Fibroblast of skin of back (primary cell): Measurements from ENCODE around the gene PITPNC1.
"Not testable (repeated sequence)": the region's sequence is repeated elsewhere in the genome, so short reads cannot be mapped to it uniquely, and the experiment has no call there.

Source experiments
- DNase-seq: peaks from one replicate; pipeline ENCODE4 v3.0.0-alpha.2; 2013

Gene PITPNC1

DNA sequence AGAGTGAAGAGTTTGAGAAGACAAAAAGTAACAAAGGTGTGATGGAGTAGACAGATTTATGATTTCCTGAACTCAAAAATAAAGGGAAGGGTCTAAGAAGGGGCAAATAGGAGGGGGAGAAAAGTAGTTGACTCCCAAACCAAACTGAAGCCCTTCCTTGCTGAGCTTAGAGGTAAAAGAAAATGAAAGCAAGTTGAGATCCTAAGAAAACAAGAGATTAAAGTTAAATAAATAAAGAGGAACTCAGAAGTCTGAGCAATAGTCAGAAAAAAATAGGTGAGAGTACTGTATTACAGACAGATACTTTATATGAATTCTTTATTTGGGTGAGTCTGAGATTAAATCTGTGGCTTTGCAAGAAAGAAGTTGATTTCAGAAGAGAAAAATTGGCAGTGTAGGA lies 7.4 kb upstream of the PITPNC1 start:
- DNase-seq, result no peak

GRCh38 chr17:67372751-67373150 lies 4.3 kb upstream of the PITPNC1 start:
- DNase-seq, result no peak

DNA sequence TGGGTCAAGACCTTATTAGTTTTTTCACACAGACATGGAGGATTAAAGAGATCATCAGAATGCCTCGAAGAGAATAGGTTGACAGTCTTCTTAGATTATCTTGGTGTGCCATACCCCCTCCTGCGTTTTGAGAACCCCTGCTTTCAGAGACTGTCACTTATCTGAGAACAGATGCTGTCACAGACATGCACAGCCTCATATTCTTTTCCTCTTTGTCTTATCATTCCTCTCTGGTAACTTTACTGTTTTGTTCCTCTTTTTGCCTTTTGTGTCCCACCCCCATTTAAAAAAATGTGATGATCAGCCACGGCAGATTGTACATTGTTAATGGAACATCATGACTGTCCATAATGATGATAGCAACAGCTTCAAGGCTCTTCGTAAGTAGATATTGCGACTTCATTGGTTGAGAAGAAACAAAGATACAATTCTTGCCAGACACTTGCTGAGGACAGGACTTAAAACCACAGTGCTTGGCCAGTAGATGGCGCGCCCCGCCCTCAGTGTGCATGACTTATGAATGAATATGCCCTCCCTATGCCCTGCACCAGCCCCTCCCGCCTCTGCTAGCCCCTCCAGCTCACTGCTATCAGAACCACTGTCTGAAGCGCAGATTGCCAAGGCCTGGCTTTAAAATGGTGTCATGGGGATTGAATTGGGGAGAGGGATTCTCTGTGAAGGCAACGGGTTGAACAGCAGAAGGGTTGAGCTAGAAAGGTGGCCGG lies 2.6 kb upstream of the PITPNC1 start:
- peak; percentile 80 for DNase-seq

DNA sequence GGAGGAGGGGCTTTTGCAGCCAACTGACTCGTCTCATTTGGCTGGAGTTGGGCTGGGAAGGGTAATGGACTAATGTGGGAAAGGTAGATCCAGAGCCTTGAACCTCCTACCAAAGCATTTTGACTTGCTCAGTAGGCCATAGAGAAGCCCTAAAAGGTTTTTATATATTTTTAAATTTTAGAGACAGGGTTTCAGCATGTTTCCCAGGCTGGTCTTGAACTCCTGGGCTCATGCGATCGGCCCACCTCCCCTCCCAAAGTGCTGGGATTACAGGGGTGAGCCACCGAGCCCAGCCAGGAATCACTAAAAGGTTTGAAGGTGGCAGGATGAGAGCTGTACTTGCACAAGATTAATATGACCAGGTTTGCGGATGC lies 2.0 kb upstream of the PITPNC1 start:
- no peak for DNase-seq

DNA sequence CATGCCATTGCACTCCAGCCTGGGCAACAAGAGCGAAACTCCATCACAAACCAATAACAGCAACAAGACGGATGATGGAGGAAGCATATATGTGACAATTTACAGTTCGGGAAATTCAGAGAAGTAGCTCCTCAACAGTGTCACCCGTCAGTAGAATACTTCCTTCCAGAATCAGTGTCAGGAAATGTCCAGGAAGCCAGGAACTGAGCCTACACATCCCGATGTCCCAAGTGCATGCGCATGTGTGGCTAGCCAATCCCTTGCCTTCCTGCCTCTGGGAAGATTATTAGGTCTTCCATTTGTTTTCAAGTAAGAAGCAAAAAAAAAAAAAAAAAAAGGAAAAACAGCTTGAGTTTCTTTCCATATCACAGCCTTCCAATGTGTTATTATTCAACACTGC lies 1.4 kb upstream of the PITPNC1 start:
- DNase-seq, result no peak

DNA sequence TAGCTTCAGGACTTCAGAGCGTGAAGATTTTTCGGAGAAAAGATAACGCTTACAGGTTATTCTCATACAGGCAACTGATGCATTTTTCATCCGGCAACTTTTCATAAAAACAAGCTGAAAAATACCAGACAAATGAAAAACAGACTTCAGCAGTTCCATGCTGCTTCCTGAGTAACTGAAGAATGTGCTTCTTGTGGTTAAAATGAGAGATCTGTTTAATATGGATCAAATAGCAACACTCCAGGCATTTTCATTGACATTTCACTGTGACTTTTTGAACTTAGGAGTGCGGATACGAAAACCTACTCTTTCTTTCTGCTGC lies 705 bp upstream of the PITPNC1 start:
- peak; percentile 77 for DNase-seq

DNA sequence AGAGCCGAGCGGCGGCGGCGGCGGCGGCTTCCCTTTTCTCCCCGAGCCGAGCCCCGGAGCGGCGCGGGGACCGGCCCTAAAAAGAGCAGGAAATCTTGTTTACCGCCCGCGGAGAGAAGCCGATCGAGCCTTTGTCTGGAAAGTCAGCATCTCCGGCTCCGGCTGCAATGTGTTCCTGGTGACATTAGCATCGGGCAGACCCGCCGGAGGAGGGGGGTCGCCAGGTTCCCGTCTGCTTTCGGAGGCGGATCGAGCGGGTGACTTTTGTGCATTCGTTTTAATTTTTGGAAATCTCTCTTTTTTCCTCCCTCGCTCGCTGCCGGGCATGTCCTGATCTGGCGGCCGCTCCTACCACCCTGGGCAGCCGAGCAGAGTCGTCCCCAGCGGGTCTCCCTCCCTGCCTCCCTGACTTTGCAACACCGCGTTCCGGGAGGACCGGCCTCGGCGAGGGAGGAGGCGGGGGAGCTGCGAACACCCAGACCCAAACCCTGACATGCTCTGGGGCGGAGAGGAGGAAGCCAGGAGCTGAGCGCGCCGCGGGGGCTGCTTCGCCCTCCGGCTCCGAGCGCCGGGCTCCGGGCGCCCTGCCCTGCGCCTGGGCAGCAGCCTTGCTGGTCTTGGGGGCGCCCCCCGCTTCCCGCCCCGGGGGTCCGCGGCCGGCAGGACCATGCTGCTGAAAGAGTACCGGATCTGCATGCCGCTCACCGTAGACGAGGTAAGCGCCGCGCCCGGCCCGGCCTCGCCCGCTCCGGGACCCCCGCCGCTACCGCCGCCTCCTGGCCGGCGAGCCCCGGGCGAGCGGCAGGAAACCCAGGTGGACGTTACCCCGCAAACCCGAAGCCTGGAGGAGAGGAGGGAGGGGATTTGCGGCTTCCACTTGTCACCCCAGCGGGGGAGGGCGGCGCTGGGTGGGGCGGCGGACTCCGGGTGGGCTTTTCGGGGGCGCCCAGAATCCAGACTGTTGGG lies 690 bp downstream of the PITPNC1 start:
- peak; percentile 36 for DNase-seq

DNA sequence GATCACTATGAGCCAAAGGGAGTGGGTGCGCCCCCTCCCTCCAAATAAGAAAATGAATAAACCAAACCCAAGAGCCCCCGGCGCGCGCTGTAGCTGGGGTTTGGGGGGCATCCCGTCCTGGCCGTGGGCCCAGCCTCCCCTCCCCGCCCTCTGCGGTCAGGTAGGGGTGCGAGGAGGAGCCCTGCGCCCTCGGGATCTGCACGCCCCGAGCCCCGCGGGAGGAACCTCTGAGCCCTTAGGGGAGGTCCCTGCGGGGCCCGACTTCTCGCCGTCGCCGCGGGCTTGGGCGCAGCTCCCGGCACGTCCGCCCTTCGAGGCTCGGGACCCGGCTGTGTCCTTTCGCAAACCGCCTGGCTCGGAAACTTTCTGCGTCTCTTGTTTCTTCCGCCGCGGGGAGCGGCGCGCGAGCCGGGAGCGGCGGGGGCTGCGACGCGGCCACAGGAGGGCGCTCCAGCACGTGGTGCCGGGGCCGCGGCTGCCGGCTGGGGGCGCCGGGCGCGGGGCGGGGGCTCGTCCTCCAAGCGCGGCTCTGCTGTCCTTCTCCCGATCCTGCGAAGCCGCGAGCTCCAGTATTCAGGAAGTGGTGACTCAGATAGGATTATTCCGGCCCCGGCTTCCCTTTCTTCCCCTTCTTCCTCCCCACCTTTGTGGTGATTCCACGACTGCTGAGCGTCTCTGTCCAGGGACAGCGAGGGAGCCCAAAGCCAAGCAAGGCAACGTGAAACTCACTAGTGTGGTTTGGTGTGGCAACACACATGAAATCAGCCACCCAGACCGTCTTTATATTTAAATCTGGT lies 1.6 kb downstream of the PITPNC1 start:
- DNase-seq, result peak; percentile 84

DNA sequence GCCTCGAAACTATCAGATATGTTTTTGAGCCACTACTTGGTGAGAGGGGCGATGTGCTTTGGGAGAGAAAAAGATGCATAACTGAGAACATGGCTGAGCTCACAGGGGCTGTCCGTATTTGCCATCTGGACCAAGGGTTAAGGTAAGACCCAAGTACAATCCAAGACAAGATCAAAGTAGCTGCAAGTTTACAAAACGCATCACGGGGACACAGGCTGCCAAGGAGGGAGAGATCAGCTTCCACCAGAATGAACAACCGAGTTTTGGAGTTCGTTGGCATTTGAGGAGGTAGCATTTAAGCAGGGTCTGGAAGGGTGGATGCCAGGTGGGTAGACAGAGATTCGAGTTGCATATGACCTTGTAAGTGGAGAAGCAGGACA lies 2.2 kb downstream of the PITPNC1 start:
- no peak for DNase-seq

DNA sequence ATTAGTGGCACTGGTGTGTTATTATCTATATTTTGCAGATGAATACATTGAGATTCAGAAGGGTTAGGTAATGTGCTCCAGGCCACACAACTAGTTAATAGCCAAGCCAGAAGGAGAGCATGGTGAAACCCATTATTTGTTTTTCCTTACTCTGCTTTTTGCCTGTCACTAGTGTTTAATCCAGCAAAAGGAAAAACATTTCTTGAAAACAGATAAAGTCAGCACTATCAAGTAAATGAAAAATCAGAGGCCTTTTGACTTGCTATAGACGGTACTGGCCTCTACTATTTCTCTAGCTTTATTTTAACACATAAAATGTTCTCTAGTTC lies 4.8 kb downstream of the PITPNC1 start:
- DNase-seq, result no peak

DNA sequence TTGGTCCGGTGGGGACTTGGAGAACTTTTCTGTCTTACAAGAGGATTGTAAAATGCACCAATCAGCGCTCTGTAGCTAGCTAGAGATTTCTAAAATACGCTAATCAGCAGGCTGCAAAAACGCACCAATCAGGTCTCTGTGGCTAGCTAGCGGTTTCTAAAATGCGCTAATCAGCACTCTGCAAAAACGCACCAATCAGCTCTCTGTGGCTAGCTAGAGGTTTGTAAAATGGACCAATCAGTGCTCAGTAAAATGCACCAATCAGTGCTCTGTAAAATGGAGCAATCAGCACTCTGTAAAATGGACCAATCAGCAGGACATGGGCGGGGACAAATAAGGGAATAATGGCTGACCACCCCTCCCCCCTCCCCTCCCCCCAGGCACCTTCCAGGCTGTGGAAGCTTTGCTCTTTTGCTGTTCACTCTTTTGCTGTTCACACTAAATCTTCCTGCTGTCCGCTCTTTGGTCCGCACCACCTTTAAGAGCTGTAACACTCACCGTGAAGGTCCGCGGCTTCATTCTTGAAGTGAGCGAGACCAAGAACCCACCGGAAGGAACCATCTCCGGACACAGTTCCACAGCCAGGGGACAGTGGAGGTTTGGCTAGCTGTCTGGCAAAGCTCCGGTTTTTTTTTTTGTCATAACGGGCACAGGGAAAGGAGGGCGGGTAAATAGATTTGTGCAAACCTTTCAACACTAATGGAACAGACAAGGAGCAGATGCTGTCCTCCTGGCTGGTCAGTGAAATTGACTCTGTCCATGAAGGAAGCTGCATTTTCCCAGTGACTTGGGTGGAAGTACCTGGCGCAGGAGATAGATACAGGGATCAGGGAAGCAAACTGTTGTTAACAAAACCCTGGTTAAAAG lies 8.3 kb downstream of the PITPNC1 start:
- DNase-seq, result no peak

GRCh38 chr17:67386965-67387551 lies 10.0 kb downstream of the PITPNC1 start:
- DNase-seq, result peak; percentile 31

GRCh38 chr17:67388536-67388935 lies 11.5 kb downstream of the PITPNC1 start:
- DNase-seq, result not testable (repeated sequence)

DNA sequence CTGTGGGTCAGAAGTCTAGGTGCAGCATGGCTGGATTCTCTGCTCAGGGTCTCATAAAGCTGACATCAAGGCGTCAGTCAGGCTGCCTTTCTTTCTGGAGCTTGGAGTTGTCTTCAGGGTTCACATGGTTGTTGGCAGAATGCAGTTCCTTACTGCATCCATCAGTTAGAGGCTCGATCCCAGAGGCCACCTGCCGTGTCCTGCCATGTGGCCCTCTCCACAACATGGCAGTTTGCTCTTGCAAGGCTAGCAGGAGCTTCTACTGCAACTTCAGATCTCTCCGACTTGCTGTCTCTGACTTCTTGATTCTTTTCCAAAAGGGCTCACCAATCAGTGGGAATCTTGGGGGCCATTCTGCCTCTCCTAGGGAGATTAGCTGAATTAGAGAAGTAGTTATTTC lies 11.9 kb downstream of the PITPNC1 start:
- DNase-seq, result no peak

DNA sequence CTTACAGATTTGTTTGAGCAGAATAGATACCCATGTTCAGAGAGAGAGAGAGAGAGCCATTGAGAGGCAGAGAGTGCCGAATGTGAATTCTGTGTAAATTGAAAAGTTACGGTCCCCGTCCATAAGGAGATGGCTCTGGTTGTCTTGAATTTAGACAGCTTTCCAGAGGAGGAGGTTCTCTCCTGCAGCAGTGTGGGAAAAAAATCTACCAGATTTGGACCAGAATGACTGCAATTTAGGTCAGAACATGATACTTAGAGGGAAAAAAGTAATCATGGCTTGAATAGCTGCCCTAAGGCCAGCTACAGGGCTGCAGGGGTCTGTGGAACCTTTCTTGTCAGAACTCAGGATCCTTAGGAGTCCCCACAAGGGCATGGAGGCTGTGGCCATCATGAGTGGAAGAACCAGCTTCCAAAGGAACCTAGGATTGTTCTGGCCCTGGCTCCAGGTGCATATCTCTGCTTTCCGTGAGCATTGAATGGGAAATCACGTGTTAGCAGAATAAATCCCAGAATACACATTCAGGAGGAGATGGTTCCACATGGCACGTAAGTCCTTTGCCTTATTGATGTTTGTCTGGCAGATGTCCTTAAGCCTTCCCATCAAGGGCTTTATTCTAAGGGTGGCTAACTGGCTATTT lies 13.0 kb downstream of the PITPNC1 start:
- no peak for DNase-seq

DNA sequence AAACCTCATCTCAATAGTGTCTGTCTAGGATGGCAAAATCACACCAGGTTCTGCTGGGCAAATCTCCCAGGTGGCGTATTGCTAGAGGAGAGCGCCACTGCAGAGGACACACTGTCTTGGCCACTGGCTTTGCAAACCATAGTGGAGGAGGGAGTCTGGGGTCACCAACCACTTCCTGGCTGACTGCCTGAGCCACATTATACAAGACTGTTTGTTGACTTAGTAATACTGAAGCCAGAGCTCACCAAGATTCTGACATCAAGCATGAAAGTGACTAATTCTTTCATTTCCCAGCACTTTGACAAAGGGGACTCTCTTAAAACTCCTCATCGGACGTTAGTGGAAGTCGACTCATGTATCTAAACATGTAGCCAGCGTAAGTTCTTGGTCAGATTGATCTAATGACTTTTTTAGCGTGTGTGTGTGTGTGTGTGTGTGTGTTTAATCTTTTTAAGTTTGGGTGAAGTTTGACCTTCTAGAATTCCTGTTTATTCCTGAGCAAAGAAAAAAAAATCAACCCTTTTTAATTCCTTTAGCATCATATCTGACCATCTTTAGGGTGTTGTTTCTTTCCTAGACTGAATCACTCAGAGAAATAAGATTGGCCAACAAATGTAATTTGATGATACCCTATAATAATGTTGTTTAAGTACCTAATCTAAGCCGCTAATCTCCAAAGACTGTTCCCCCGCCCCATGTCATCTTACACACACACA lies 13.7 kb downstream of the PITPNC1 start:
- peak; percentile 94 for DNase-seq

GRCh38 chr17:67392111-67392510 lies 15.0 kb downstream of the PITPNC1 start:
- no peak for DNase-seq

DNA sequence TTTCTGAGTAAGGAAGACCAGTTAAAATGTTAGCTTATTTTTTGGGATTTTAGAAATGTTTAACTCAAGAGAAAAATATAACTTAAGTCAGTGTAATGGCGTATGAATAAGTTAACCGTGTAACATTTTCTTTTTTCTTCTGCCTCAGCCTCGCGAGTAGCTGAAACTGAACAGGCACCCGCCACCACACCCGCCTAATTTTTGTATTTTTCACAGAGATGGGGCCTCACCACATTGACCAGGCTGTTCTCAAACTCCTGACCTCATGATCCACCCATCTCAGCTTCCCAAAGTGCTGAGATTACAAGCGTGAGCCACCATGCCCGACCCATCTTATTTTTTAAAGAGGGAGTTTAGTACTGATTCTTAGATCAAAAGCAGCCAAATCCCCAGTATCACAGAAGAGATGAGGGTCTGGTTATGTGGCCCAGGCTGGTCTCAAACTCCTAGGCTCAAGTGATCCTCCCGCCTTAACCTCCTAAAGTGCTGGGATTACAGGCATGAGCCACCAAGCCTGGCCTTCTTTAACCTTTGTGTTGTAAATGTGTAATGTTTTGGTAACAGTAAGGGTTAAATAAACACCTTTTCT lies 16.8 kb downstream of the PITPNC1 start:
- no peak for DNase-seq

GRCh38 chr17:67399676-67400075 lies 22.6 kb downstream of the PITPNC1 start:
- no peak for DNase-seq

GRCh38 chr17:67400193-67400592 lies 23.1 kb downstream of the PITPNC1 start:
- no peak for DNase-seq
